Hepatocyte (in vitro differentiated cells): ENCODE results near the gene CKAP5. TPM values are rescaled to one million over a fixed set of nuclear protein-coding genes. Genes with fewer than 3 reads are reported as not detected.

Experiments used
- DNase-seq: peaks from one replicate; pipeline ENCODE4 v3.0.0-alpha.2; 2016; ENCODE audit warnings: low spot score
- H2AFZ ChIP-seq: fragments of 200-600 bp; sonication (generic); 2 replicates; pipeline ENCODE4 v1.6.0; 2016; ENCODE audit warnings: antibody characterized with exemption, mild to moderate bottlenecking
- H3K27ac ChIP-seq: fragments of 200-600 bp; sonication (generic); 2 replicates; pipeline ENCODE4 v1.5.1; 2016; ENCODE audit warnings: mild to moderate bottlenecking
- H3K27me3 ChIP-seq: fragments of 200-600 bp; sonication (generic); 2 replicates; pipeline ENCODE4 v1.6.1; 2016
- H3K36me3 ChIP-seq: fragments of 200-600 bp; sonication (generic); replicated peaks from 2 replicates; pipeline ENCODE4 v1.5.1; 2016; ENCODE audit warnings: low read depth; ENCODE audit not compliant: insufficient read depth
- H3K4me1 ChIP-seq: fragments of 200-600 bp; sonication (generic); 2 replicates; pipeline ENCODE4 v1.5.1; 2016; ENCODE audit warnings: mild to moderate bottlenecking, moderate library complexity; ENCODE audit not compliant: insufficient read depth
- H3K4me2 ChIP-seq: fragments of 200-600 bp; sonication (generic); 2 replicates; pipeline ENCODE4 v1.6.0; 2016
- H3K4me3 ChIP-seq: fragments of 200-600 bp; sonication (generic); 2 replicates; pipeline ENCODE4 v1.5.1; 2016; ENCODE audit warnings: mild to moderate bottlenecking
- H3K79me2 ChIP-seq: fragments of 200-600 bp; sonication (generic); 2 replicates; pipeline ENCODE4 v1.6.0; 2017; ENCODE audit warnings: mild to moderate bottlenecking
- H3K9me2 ChIP-seq: fragments of 200-600 bp; sonication (generic); replicated peaks from 2 replicates; pipeline ENCODE4 v1.6.0; 2017; ENCODE audit warnings: mild to moderate bottlenecking; ENCODE audit not compliant: insufficient read depth
- H3K9me3 ChIP-seq: fragments of 200-600 bp; sonication (generic); 2 replicates; pipeline ENCODE4 v1.5.1; 2016; ENCODE audit warnings: low read depth, mild to moderate bottlenecking
- H4K20me1 ChIP-seq: fragments of 200-600 bp; sonication (generic); 2 replicates; pipeline ENCODE4 v1.6.0; 2016; ENCODE audit warnings: mild to moderate bottlenecking; ENCODE audit not compliant: insufficient read depth, poor library complexity, severe bottlenecking
- EZH2 ChIP-seq: fragments of 200-600 bp; sonication (generic); IDR thresholded peaks from 2 replicates; pipeline ENCODE4 v1.6.1; 2016; ENCODE audit warnings: antibody characterized with exemption, mild to moderate bottlenecking, borderline replicate concordance
- EZH2phosphoT487 ChIP-seq: fragments of 200-600 bp; sonication (generic); IDR thresholded peaks from one replicate; pipeline ENCODE4 v1.6.1; 2018; ENCODE audit warnings: antibody characterized with exemption, mild to moderate bottlenecking, low read depth, moderate library complexity; ENCODE audit not compliant: unreplicated experiment, severe bottlenecking
- WGBS: methylation state at CpG from one replicate; pipeline ENCODE4 v1.1.6; 2016; ENCODE audit warnings: low lambda C conversion rate; ENCODE audit errors: missing lambda C conversion rate; 5-methylcytosine and 5-hydroxymethylcytosine counted together
- polyA plus RNA-seq: library from polyadenylated mRNA; unstranded; fragments of >200 nt; fragmentation: Nextera tagmentation; extraction: Ambion mirVana; gene quantifications from 2 replicates; pipeline ENCODE4 v1.2.1, GENCODE V29; 2016
- total RNA-seq: library from RNA; depleted of rRNA; stranded (reverse); fragments of >200 nt; gene quantifications from 2 replicates; pipeline ENCODE4 v1.2.3, GENCODE V29; 2014
- TF ChIP-seq, protein P1 (sequence below): fragments of 200-600 bp; sonication (generic); IDR thresholded peaks from 2 replicates; pipeline ENCODE4 v1.5.1; 2016; ENCODE audit warnings: antibody characterized with exemption, mild to moderate bottlenecking; ENCODE audit not compliant: poor library complexity

CKAP5 gene
- total and polyA plus RNA-seq, 2 experiments from 2014 or later: 23.7 to 53.3 TPM

DNA sequence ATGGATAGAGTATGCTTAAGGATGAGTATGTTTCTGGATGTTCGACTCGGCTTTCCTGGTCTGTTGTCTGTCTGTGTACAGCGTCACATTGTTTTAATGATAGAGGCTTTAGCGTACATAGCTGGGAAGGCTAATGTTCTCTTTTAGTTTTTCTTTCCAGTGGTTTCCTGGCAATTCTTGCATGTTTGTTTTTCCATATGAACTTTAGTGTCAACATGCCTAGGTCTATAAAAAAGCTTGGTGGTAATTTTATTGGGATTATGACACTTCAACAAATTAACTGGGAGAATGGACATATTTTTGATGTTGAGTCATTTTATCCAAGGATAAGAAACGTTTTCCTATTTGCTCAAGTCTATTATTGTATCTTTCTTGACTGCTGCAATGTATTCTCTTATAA lies 109.5 kb downstream of the CKAP5 start:
- Histone ChIP-seq H3K79me2 (no peaks in the 10 kb centered on the region), H3K9me3 (no peaks in the 10 kb centered on the region), H2AFZ (no peak overlapping the region), H3K4me3 (no peak overlapping the region), H3K27me3 (no peaks in the 10 kb centered on the region), H3K27ac (no peak overlapping the region), H3K36me3 (no peaks in the 10 kb centered on the region), H3K4me2 (no peak overlapping the region), H4K20me1 (no peaks in the 10 kb centered on the region), H3K9me2 (no peaks in the 10 kb centered on the region), H3K4me1 (no peaks in the 10 kb centered on the region)
- no peak for TF ChIP-seq EZH2phosphoT487
- TF ChIP-seq, protein P1, sequence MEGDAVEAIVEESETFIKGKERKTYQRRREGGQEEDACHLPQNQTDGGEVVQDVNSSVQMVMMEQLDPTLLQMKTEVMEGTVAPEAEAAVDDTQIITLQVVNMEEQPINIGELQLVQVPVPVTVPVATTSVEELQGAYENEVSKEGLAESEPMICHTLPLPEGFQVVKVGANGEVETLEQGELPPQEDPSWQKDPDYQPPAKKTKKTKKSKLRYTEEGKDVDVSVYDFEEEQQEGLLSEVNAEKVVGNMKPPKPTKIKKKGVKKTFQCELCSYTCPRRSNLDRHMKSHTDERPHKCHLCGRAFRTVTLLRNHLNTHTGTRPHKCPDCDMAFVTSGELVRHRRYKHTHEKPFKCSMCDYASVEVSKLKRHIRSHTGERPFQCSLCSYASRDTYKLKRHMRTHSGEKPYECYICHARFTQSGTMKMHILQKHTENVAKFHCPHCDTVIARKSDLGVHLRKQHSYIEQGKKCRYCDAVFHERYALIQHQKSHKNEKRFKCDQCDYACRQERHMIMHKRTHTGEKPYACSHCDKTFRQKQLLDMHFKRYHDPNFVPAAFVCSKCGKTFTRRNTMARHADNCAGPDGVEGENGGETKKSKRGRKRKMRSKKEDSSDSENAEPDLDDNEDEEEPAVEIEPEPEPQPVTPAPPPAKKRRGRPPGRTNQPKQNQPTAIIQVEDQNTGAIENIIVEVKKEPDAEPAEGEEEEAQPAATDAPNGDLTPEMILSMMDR: no peak
- no peak for TF ChIP-seq EZH2
- WGBS: 79% methylated on average over 5 of the region's 5 CpGs
- DNase-seq: no peak

DNA sequence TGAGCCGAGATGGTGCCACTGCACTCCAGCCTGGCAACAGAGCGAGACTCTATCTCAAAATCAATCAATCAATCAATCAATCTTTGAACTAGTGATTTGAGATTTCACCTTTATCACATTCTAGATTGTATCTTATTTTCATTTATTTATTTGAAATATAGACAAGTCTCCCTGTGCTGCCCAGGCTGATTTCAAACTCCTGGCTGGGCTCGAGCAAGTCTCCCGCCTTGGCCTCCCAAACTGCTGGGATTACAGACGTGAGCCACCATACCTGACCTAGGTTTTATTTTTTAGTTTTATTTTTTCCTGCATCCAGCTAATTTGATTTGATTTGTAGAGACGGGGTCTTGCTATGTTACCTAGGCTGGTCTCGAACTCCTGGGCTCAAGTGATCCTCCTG lies 109.9 kb downstream of the CKAP5 start:
- no peak overlapping the region for H3K27ac ChIP-seq
- no peak for DNase-seq
- no peaks in the 10 kb centered on the region for H3K4me1 ChIP-seq
- H3K9me3 ChIP-seq: no peaks in the 10 kb centered on the region
- H3K9me2 ChIP-seq: no peaks in the 10 kb centered on the region
- no peaks in the 10 kb centered on the region for H4K20me1 ChIP-seq
- no peak overlapping the region for H3K4me2 ChIP-seq
- TF ChIP-seq EZH2 (no peak), EZH2phosphoT487 (no peak)
- TF ChIP-seq, protein P1: no peak
- H2AFZ ChIP-seq: no peak overlapping the region
- H3K36me3 ChIP-seq: no peaks in the 10 kb centered on the region
- no peaks in the 10 kb centered on the region for H3K79me2 ChIP-seq
- H3K4me3 ChIP-seq: no peak overlapping the region
- WGBS: 96% methylated on average over 7 of the region's 7 CpGs
- H3K27me3 ChIP-seq: no peaks in the 10 kb centered on the region

DNA sequence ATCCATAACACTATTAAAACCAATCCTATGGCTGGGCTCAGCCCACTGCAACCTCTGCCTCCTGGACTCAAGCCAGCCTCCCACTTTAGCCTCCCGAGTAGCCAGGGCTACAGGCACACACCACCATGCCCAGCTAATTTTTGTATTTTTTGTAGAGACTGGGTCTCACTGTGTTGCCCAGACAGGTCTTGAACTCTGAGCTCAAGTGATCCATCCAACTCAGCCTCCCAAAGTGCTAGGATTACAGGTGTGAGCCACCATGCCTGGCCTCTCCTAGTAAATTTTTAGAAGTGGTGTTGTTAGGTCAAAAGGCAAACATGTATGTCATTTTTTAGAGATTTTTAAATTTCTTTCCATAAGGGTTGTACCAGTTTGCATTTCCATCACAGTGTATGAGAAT lies 112.8 kb downstream of the CKAP5 start:
- no peaks in the 10 kb centered on the region for H3K36me3 ChIP-seq
- H3K9me2 ChIP-seq: no peaks in the 10 kb centered on the region
- no peak overlapping the region for H3K27ac ChIP-seq
- no peaks in the 10 kb centered on the region for H3K4me1 ChIP-seq
- DNase-seq: no peak
- H3K4me3 ChIP-seq: no peak overlapping the region
- H2AFZ ChIP-seq: no peak overlapping the region
- no peaks in the 10 kb centered on the region for H4K20me1 ChIP-seq
- 95% methylated on average over 1 of the region's 1 CpG for WGBS
- H3K9me3 ChIP-seq: no peaks in the 10 kb centered on the region
- H3K79me2 ChIP-seq: no peaks in the 10 kb centered on the region
- H3K4me2 ChIP-seq: no peak overlapping the region
- no peaks in the 10 kb centered on the region for H3K27me3 ChIP-seq
- no peak for TF ChIP-seq EZH2phosphoT487
- TF ChIP-seq EZH2: no peak
- TF ChIP-seq, protein P1: no peak

DNA sequence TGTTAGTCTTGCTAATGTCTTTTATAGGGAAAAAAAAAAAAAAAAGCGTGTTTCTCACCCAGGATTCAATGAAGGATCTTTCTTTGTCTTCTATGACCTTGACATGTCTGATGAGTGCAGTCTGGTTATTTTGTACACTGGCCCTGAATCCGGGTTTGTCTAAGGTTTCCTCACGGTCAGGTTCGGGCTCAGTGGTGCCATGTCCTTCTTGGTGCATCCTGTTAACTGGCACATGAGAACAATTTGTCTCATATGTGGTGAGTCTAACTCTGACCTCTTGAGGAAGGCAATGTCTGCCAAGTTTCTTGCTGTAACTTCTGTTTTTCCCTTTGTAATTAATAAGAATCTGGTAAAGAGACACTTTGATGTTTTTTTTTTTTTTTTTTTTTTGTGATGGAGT lies 114.5 kb downstream of the CKAP5 start:
- Histone ChIP-seq H2AFZ (no peak overlapping the region), H3K9me3 (no peaks in the 10 kb centered on the region), H3K79me2 (no peaks in the 10 kb centered on the region), H3K4me2 (no peak overlapping the region), H3K27ac (no peak overlapping the region), H3K9me2 (no peaks in the 10 kb centered on the region), H3K36me3 (no peaks in the 10 kb centered on the region), H4K20me1 (no peaks in the 10 kb centered on the region), H3K4me1 (no peaks in the 10 kb centered on the region), H3K27me3 (no peaks in the 10 kb centered on the region), H3K4me3 (no peak overlapping the region)
- no peak for TF ChIP-seq EZH2
- TF ChIP-seq, protein P1: no peak
- TF ChIP-seq EZH2phosphoT487: no peak
- DNase-seq: no peak
- WGBS: 91% methylated on average over 4 of the region's 4 CpGs
